Neuronal stem cell (in vitro differentiated cells): ENCODE results near the gene BCL2L13.

Source experiments
- DNase-seq: peaks from one replicate; pipeline ENCODE4 v3.0.0-alpha.2; 2013; ENCODE audit warnings: low spot score
- H2AFZ ChIP-seq: one replicate; pipeline ENCODE4 v1.6.1; 2013; ENCODE audit warnings: mild to moderate bottlenecking, low read length, inconsistent platforms
- H2AK5ac ChIP-seq: 2 replicates; pipeline ENCODE4 v1.6.1; 2013; ENCODE audit warnings: low read depth, mild to moderate bottlenecking, inconsistent platforms, low read length, moderate library complexity, mixed read lengths
- H2BK120ac ChIP-seq: 2 replicates; pipeline ENCODE4 v1.6.1; 2013; ENCODE audit warnings: low read depth, mild to moderate bottlenecking, inconsistent platforms, low read length, moderate library complexity, mixed read lengths
- H2BK12ac ChIP-seq: one replicate; pipeline ENCODE4 v1.6.1; 2013; ENCODE audit warnings: low read length, inconsistent platforms
- H2BK15ac ChIP-seq: 2 replicates; pipeline ENCODE4 v1.6.1; 2013; ENCODE audit warnings: mild to moderate bottlenecking, low read length, inconsistent platforms, mixed read lengths
- H2BK5ac ChIP-seq: one replicate; pipeline ENCODE4 v1.6.1; 2013; ENCODE audit warnings: inconsistent platforms, mild to moderate bottlenecking, low read length, moderate library complexity
- H3K14ac ChIP-seq: one replicate; pipeline ENCODE4 v1.6.1; 2013; ENCODE audit warnings: low read length, inconsistent platforms
- H3K18ac ChIP-seq: 2 replicates; pipeline ENCODE4 v1.6.1; 2013; ENCODE audit warnings: low read length, inconsistent platforms
- H3K23ac ChIP-seq: 2 replicates; pipeline ENCODE4 v1.6.1; 2013; ENCODE audit warnings: low read depth, mild to moderate bottlenecking, mixed read lengths, low read length, inconsistent platforms; ENCODE audit not compliant: poor library complexity
- H3K27ac ChIP-seq: replicated peaks from 3 replicates; pipeline ENCODE4 v1.5.1; 2013; ENCODE audit warnings: low read length, inconsistent platforms
- H3K27me3 ChIP-seq, 3 experiments: 2 replicates each; pipeline ENCODE4 v1.6.1; 2013; ENCODE audit warnings: low read length in 3 of 3, mild to moderate bottlenecking in 2 of 3, inconsistent platforms in 1 of 3, low read depth in 1 of 3, mixed read lengths in 1 of 3, moderate library complexity in 1 of 3; ENCODE audit not compliant: control insufficient read depth in 3 of 3, insufficient read depth in 3 of 3
- H3K36me3 ChIP-seq, 2 donors: replicated peaks in 1 of 2; 2 replicates each; pipeline ENCODE4 v1.6.1; 2013; ENCODE audit warnings: low read length in 2 of 2; ENCODE audit not compliant: control insufficient read depth in 2 of 2, insufficient read depth in 2 of 2
- H3K4ac ChIP-seq: 2 replicates; pipeline ENCODE4 v1.6.1; 2013; ENCODE audit warnings: inconsistent platforms, mild to moderate bottlenecking, low read length, moderate library complexity
- H3K4me1 ChIP-seq, 2 donors: 1 replicate in 1 of 2; 2 replicates in 1 of 2; pipeline ENCODE4 v1.6.1; 2013; ENCODE audit warnings: low read length in 2 of 2, low read depth in 1 of 2; ENCODE audit not compliant: control insufficient read depth in 2 of 2, insufficient read depth in 1 of 2
- H3K4me2 ChIP-seq: one replicate; pipeline ENCODE4 v1.6.1; 2013; ENCODE audit warnings: mild to moderate bottlenecking, low read length, inconsistent platforms; ENCODE audit not compliant: insufficient read depth, poor library complexity, severe bottlenecking
- H3K4me3 ChIP-seq, 2 donors: 2 replicates each; pipeline ENCODE4 v1.5.1; 2013; ENCODE audit warnings: low read length in 2 of 2, mild to moderate bottlenecking in 2 of 2, inconsistent platforms in 1 of 2, moderate library complexity in 1 of 2
- H3K79me1 ChIP-seq: one replicate; pipeline ENCODE4 v1.6.1; 2013; ENCODE audit warnings: low read depth, mild to moderate bottlenecking, inconsistent platforms, low read length, moderate library complexity
- H3K9ac ChIP-seq: one replicate; pipeline ENCODE4 v1.6.1; 2013; ENCODE audit warnings: mild to moderate bottlenecking, low read depth, low read length, inconsistent platforms; ENCODE audit not compliant: poor library complexity
- H3K9me3 ChIP-seq, 2 donors: replicated peaks in 1 of 2; 2 replicates each; pipeline versions ENCODE3 to v1.6.1; 2013; ENCODE audit warnings: low read length in 2 of 2, mild to moderate bottlenecking in 2 of 2, inconsistent platforms in 1 of 2, low read depth in 1 of 2, mixed read lengths in 1 of 2, moderate library complexity in 1 of 2; ENCODE audit not compliant: control insufficient read depth in 2 of 2, insufficient read depth in 1 of 2
- H4K8ac ChIP-seq: one replicate; pipeline ENCODE4 v1.6.1; 2013; ENCODE audit warnings: low read depth, mild to moderate bottlenecking, inconsistent platforms, low read length, moderate library complexity
- H4K91ac ChIP-seq: one replicate; pipeline ENCODE4 v1.6.1; 2013; ENCODE audit warnings: low read length, low read depth, mild to moderate bottlenecking, inconsistent platforms; ENCODE audit not compliant: poor library complexity
- WGBS, 2 donors: extraction: QIAGEN DNeasy Blood & Tissue Kit; methylation state at CpG; one replicate each; pipeline ENCODE4 v1.1.7; 2013; ENCODE audit warnings: missing lambda C conversion rate in 2 of 2, mixed read lengths in 1 of 2; ENCODE audit not compliant: insufficient read length in 2 of 2, insufficient replicate concordance in 1 of 2; ENCODE audit errors: extremely low coverage in 2 of 2; 5-methylcytosine and 5-hydroxymethylcytosine counted together

BCL2L13 gene

DNA sequence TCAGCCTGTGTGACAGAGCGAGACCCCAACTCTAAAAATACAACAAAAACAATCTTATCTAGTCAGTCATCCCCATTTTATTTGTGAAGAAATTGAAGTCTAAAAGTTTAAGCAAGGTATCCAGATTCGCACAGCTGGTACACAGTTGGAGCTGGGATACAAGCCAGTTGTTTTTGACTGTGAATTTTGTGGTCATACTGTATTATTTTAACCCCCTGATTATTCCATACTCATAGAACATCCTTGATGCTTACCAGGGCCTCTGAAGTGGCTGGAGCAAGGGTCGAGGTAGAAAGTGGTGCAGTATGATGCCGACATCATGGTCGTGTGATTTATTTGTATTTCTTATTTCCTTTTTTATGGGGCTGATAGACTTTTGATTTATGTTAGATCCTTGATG is 85.7 kb downstream of the BCL2L13 start:
- Histone ChIP-seq H2BK120ac (no peak overlapping the region), H3K27ac (no peak overlapping the region), H2BK15ac (no peak overlapping the region), H3K36me3 (peaks cover 13 to 30% of the 10 kb centered on the region in 2 donors), H2AFZ (no peak overlapping the region), H3K79me1 (no peaks in the 10 kb centered on the region), H2BK12ac (no peak overlapping the region), H3K14ac (no peak overlapping the region), H3K27me3 (no peaks in the 10 kb centered on the region), H3K18ac (no peak overlapping the region), H2BK5ac (no peak overlapping the region), H3K4me3 (no peak overlapping the region), H4K8ac (no peak overlapping the region), H3K9ac (no peak overlapping the region), H3K4me1 (no peaks in the 10 kb centered on the region), H3K4ac (no peak overlapping the region), H2AK5ac (no peak overlapping the region), H4K91ac (no peak overlapping the region), H3K23ac (no peak overlapping the region), H3K4me2 (no peak overlapping the region), H3K9me3 (no peaks in the 10 kb centered on the region)
- DNase-seq: no peak
- no CpG with 5 or more reads among the region's 5 CpGs for WGBS, 2 donors

DNA sequence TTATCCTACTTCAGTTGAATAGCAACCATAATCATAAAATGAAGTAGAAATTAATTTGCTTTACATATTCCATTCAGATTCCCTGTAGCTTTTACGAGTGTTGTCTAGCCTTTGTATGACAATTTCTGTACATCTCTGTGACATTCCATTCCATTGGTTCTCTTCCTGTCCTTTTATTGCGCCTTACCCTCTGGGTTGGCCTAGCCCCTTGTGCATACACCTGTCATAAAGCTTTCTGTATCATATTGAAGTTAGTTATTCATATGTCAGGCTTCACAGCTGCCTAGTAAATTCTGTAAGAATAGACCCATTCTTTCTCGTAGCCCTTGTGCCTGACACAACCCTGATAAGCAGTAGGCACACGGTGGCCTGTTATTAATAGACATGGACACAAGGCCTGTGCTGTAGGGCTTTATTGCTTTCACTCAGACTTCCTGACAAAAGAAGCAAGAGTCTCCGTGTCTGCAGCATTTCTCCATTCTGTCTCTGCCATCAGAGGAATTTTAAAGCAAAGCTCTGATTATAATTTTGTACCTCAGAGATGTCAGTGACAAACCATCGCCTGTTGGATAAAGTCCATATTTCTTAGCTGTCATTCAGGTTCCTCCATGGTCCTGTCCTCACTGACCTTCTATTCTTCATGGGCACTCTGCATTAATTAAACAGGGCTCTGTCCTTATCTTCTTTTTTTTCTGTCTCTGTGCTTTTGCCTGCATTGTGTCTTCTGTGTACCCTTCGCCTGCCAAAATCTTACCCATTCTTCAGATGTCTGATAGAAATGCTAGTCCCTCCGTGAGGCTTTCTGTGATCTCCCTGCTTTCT is 86.3 kb downstream of the BCL2L13 start:
- no peaks in the 10 kb centered on the region for H3K79me1 ChIP-seq
- peaks cover 19 to 36% of the 10 kb centered on the region in 2 donors for H3K36me3 ChIP-seq
- H3K14ac ChIP-seq: no peak overlapping the region
- H2AFZ ChIP-seq: no peak overlapping the region
- H3K4ac ChIP-seq: no peak overlapping the region
- H2AK5ac ChIP-seq: no peak overlapping the region
- no peaks in the 10 kb centered on the region for H3K4me1 ChIP-seq
- no peaks in the 10 kb centered on the region for H3K27me3 ChIP-seq
- no CpG with 5 or more reads among the region's 8 CpGs for WGBS, 2 donors
- no peak overlapping the region for H3K4me3 ChIP-seq
- no peak overlapping the region for H3K18ac ChIP-seq
- H3K23ac ChIP-seq: no peak overlapping the region
- H4K91ac ChIP-seq: no peak overlapping the region
- no peak overlapping the region for H2BK5ac ChIP-seq
- no peak overlapping the region for H2BK12ac ChIP-seq
- H3K4me2 ChIP-seq: no peak overlapping the region
- H3K9me3 ChIP-seq: no peaks in the 10 kb centered on the region
- H2BK15ac ChIP-seq: no peak overlapping the region
- H3K9ac ChIP-seq: no peak overlapping the region
- no peak for DNase-seq
- no peak overlapping the region for H2BK120ac ChIP-seq
- no peak overlapping the region for H4K8ac ChIP-seq
- H3K27ac ChIP-seq: no peak overlapping the region

DNA sequence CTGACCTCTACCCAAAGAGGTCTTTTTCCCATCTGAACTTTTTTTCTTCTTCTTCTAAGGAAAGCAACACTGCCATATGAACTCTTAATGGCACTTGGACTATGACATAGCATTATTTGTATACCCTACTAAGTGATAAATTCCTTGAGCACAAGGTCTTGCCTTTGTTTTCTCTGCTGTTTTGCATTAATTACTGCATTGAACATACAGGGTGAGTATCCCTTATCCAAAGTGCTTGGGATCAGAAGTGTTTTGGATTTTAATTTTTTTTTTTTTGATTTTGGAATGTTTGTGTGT is 86.9 kb downstream of the BCL2L13 start:
- Histone ChIP-seq H2BK12ac (no peak overlapping the region), H3K23ac (no peak overlapping the region), H3K27me3 (no peaks in the 10 kb centered on the region), H3K9ac (no peak overlapping the region), H3K36me3 (peaks cover 23 to 42% of the 10 kb centered on the region in 2 donors), H4K8ac (no peak overlapping the region), H2AFZ (no peak overlapping the region), H3K4me1 (no peaks in the 10 kb centered on the region), H3K79me1 (no peaks in the 10 kb centered on the region), H3K4ac (no peak overlapping the region), H2BK15ac (no peak overlapping the region), H4K91ac (no peak overlapping the region), H3K14ac (no peak overlapping the region), H2BK5ac (no peak overlapping the region), H3K27ac (no peak overlapping the region), H3K4me3 (no peak overlapping the region), H2BK120ac (no peak overlapping the region), H3K9me3 (no peaks in the 10 kb centered on the region), H3K4me2 (no peak overlapping the region), H2AK5ac (no peak overlapping the region), H3K18ac (no peak overlapping the region)
- DNase-seq: no peak

DNA sequence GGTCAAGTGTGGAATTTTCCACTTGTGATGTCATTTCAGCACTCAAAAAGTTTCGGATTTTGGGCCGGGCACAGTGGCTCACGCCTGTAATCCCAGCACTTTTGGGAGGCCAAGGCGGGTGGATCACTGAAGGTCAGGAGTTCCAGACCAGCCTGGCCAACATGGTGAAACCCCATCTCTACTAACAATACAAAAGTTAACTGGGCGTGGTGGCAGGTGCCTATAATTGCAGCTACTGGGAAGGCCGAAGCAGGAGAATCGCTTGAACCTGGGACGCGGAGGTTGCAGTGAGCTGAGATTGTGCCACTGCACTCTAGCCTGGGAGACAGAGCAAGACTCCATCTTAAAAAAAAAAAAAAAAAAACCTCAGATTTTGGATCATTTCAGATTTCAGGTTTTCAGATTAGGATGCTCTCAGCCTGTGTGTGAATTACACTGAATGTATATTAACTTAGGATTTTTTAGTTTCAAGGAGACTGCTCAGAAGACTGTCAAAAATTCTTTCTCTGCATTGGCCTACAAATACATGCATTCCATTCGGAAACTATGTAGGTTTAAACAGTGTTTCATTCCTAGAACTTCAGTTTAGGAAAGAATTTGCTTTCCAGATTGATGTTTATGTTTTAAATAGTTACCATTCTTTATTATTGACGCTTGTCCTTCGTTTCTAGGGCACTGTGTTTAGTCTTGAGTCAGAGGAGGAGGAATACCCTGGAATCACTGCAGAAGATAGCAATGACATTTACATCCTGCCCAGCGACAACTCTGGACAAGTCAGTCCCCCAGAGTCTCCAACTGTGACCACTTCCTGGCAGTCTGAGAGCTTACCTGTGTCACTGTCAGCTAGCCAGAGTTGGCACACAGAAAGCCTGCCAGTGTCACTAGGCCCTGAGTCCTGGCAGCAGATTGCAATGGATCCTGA is 87.7 kb downstream of the BCL2L13 start:
- no peak overlapping the region for H2BK120ac ChIP-seq

More for the DNA sequence above, 87.7 kb downstream of the BCL2L13 start:
- no peak overlapping the region for H2BK15ac ChIP-seq
- no peak overlapping the region for H3K4ac ChIP-seq
- no peak overlapping the region for H4K8ac ChIP-seq
- no peak for DNase-seq
- no peaks in the 10 kb centered on the region for H3K9me3 ChIP-seq
- no peak overlapping the region for H3K18ac ChIP-seq
- no peak overlapping the region for H2BK12ac ChIP-seq
- no peak overlapping the region for H3K23ac ChIP-seq
- no peaks in the 10 kb centered on the region for H3K27me3 ChIP-seq
- H4K91ac ChIP-seq: no peak overlapping the region
- no peak overlapping the region for H3K4me2 ChIP-seq
- no CpG with 5 or more reads among the region's 13 CpGs for WGBS, 2 donors
- no peak overlapping the region for H3K9ac ChIP-seq
- H3K4me1 ChIP-seq: no peaks in the 10 kb centered on the region
- H2AFZ ChIP-seq: no peak overlapping the region
- H3K14ac ChIP-seq: no peak overlapping the region
- peaks cover 23 to 47% of the 10 kb centered on the region in 2 donors for H3K36me3 ChIP-seq
- H3K27ac ChIP-seq: no peak overlapping the region
- H3K4me3 ChIP-seq: no peak overlapping the region
- no peaks in the 10 kb centered on the region for H3K79me1 ChIP-seq
- H2AK5ac ChIP-seq: no peak overlapping the region
- no peak overlapping the region for H2BK5ac ChIP-seq
